SJSA1 (cell line): ENCODE measurements around the gene CXCL9. TPM values are rescaled to one million over a fixed set of nuclear protein-coding genes. Genes with fewer than 3 reads are reported as not detected.
"Not testable (repeated sequence)": the region's sequence is repeated elsewhere in the genome, so short reads cannot be mapped to it uniquely, and the experiment has no call there.

Source experiments
- DNase-seq, 2 experiments: peaks; one replicate each; pipeline ENCODE4 v3.0.0-alpha.2; 2015 to 2020; ENCODE audit warnings: low spot score in 2 of 2, low read depth in 1 of 2
- H3K27ac ChIP-seq: fragments of 250-450 bp; sonication (Bioruptor Pico); 2 replicates; pipeline ENCODE4 v1.5.1; 2020; ENCODE audit warnings: mild to moderate bottlenecking, moderate library complexity
- H3K27me3 ChIP-seq: fragments of 250-450 bp; sonication (Bioruptor Pico); replicated peaks from 2 replicates; pipeline ENCODE4 v1.5.1; 2020; ENCODE audit warnings: mild to moderate bottlenecking, moderate library complexity
- H3K36me3 ChIP-seq: fragments of 250-450 bp; sonication (Bioruptor Pico); 2 replicates; pipeline ENCODE4 v1.5.1; 2020; ENCODE audit warnings: mild to moderate bottlenecking
- H3K4me1 ChIP-seq: fragments of 250-450 bp; sonication (Bioruptor Pico); replicated peaks from 2 replicates; pipeline ENCODE4 v1.6.1; 2021; ENCODE audit warnings: mild to moderate bottlenecking
- H3K4me3 ChIP-seq: fragments of 250-450 bp; sonication (Bioruptor Pico); 2 replicates; pipeline ENCODE4 v1.5.1; 2020; ENCODE audit warnings: mild to moderate bottlenecking
- H3K9me3 ChIP-seq: fragments of 250-450 bp; sonication (Bioruptor Pico); replicated peaks from 2 replicates; pipeline ENCODE4 v1.5.1; 2020; ENCODE audit warnings: mild to moderate bottlenecking
- total RNA-seq: library from RNA; depleted of rRNA; stranded (reverse); fragments of >200 nt; shearing (Covaris generic); gene quantifications from 2 replicates; pipeline ENCODE4 v1.2.3, GENCODE V29; 2014

Gene CXCL9
- total RNA-seq, 1 experiment from 2014 or later, result not detected

GRCh38 chr4:76003035-76003434, 4.3 kb downstream of the CXCL9 start:
- no peaks in the 10 kb centered on the region for H3K36me3 ChIP-seq
- no peak overlapping the region for H3K27ac ChIP-seq
- H3K27me3 ChIP-seq, result no peaks in the 10 kb centered on the region; the same call in 1 of the 2 replicates
- no peak overlapping the region for H3K4me3 ChIP-seq
- H3K4me1 ChIP-seq, result no peaks in the 10 kb centered on the region; the same call in 1 of the 2 replicates
- no peaks in the 10 kb centered on the region for H3K9me3 ChIP-seq
- no peak for DNase-seq

- Histone ChIP-seq H3K27me3 (no peaks in the 10 kb centered on the region; the same call in 1 of the 2 replicates), H3K27ac (no peak overlapping the region), H3K4me3 (no peak overlapping the region), H3K4me1 (no peaks in the 10 kb centered on the region; the same call in 1 of the 2 replicates), H3K36me3 (no peaks in the 10 kb centered on the region), H3K9me3 (no peaks in the 10 kb centered on the region)
- no peak for DNase-seq
Observed at GRCh38 chr4:76002176-76002575, 5.1 kb downstream of the CXCL9 start.

- H3K36me3 ChIP-seq, result no peaks in the 10 kb centered on the region
Observed at GRCh38 chr4:76001700-76002099, 5.6 kb downstream of the CXCL9 start.

GRCh38 chr4:76000279-76000678, 7.0 kb downstream of the CXCL9 start:
- DNase-seq, result no peak
- H3K4me1 ChIP-seq, result no peaks in the 10 kb centered on the region; the same call in 1 of the 2 replicates
- peaks cover 1% of the 10 kb centered on the region; the same call in 1 of the 2 replicates for H3K27me3 ChIP-seq
- H3K27ac ChIP-seq, result no peak overlapping the region
- no peaks in the 10 kb centered on the region for H3K36me3 ChIP-seq
- no peaks in the 10 kb centered on the region for H3K9me3 ChIP-seq
- no peak overlapping the region for H3K4me3 ChIP-seq

More at GRCh38 chr4:76001700-76002099, 5.6 kb downstream of the CXCL9 start:
- no peak overlapping the region for H3K4me3 ChIP-seq
- no peaks in the 10 kb centered on the region; the same call in 1 of the 2 replicates for H3K4me1 ChIP-seq
- H3K9me3 ChIP-seq, result no peaks in the 10 kb centered on the region
- DNase-seq, result no peak
- H3K27ac ChIP-seq, result no peak overlapping the region
- H3K27me3 ChIP-seq, result no peaks in the 10 kb centered on the region; the same call in 1 of the 2 replicates

- not testable (repeated sequence) for DNase-seq, H3K27ac ChIP-seq, H3K9me3 ChIP-seq, H3K27me3 ChIP-seq, H3K36me3 ChIP-seq, H3K4me1 ChIP-seq, H3K4me3 ChIP-seq
Observed at GRCh38 chr4:75998525-75999147, 8.7 kb downstream of the CXCL9 start.

GRCh38 chr4:75997946-75998345, 9.4 kb downstream of the CXCL9 start:
- Histone ChIP-seq H3K27me3 (0 out of 2 replicates have a peak, but pooled peaks cover 3% of the 10 kb centered on the region), H3K27ac (no peak overlapping the region), H3K4me1 (no peaks in the 10 kb centered on the region; the same call in 1 of the 2 replicates), H3K9me3 (no peaks in the 10 kb centered on the region), H3K4me3 (no peak overlapping the region), H3K36me3 (no peaks in the 10 kb centered on the region)
- DNase-seq, result no peak

GRCh38 chr4:75997081-75997480, 10.2 kb downstream of the CXCL9 start:
- Histone ChIP-seq H3K27me3 (0 out of 2 replicates have a peak, but pooled peaks cover 4% of the 10 kb centered on the region), H3K9me3 (no peaks in the 10 kb centered on the region), H3K4me1 (no peaks in the 10 kb centered on the region; the same call in 1 of the 2 replicates), H3K27ac (no peak overlapping the region), H3K4me3 (no peak overlapping the region), H3K36me3 (no peaks in the 10 kb centered on the region)
- no peak for DNase-seq

- Histone ChIP-seq H3K4me1 (no peaks in the 10 kb centered on the region), H3K27me3 (0 out of 2 replicates have a peak, but pooled peaks cover 7% of the 10 kb centered on the region), H3K4me3 (no peak overlapping the region), H3K9me3 (no peaks in the 10 kb centered on the region), H3K36me3 (no peaks in the 10 kb centered on the region), H3K27ac (no peak overlapping the region)
- DNase-seq, result peak in 1 of 2 experiments; percentile 40
Observed at GRCh38 chr4:75995727-75996126, 11.6 kb downstream of the CXCL9 start.

- no peak overlapping the region for H3K4me3 ChIP-seq
- 0 out of 2 replicates have a peak, but pooled peaks cover 7% of the 10 kb centered on the region for H3K27me3 ChIP-seq
- H3K9me3 ChIP-seq, result no peaks in the 10 kb centered on the region
- peaks cover 15% of the 10 kb centered on the region for H3K36me3 ChIP-seq
- H3K27ac ChIP-seq, result no peak overlapping the region
- DNase-seq, result no peak
- H3K4me1 ChIP-seq, result peaks cover 12% of the 10 kb centered on the region
Observed at GRCh38 chr4:75992462-75992861, 14.8 kb downstream of the CXCL9 start.

GRCh38 chr4:75989846-75990528, 17.3 kb downstream of the CXCL9 start:
- peak overlapping the region; percentile 48 for H3K27ac ChIP-seq
- no peaks in the 10 kb centered on the region for H3K9me3 ChIP-seq
- DNase-seq, result peak in 1 of 2 experiments; percentile 22
- H3K36me3 ChIP-seq, result peaks cover 15% of the 10 kb centered on the region
- peaks cover 20% of the 10 kb centered on the region for H3K4me1 ChIP-seq
- 0 out of 2 replicates have a peak, but pooled peaks cover 4% of the 10 kb centered on the region for H3K27me3 ChIP-seq
- H3K4me3 ChIP-seq, result peak overlapping the region; percentile 69

GRCh38 chr4:75985116-75985515, 22.2 kb downstream of the CXCL9 start:
- Histone ChIP-seq H3K4me1 (peaks cover 20% of the 10 kb centered on the region), H3K9me3 (no peaks in the 10 kb centered on the region), H3K36me3 (peaks cover 39% of the 10 kb centered on the region), H3K27me3 (no peaks in the 10 kb centered on the region), H3K27ac (no peak overlapping the region), H3K4me3 (no peak overlapping the region)
- DNase-seq, result peak; percentile 10 to 46

GRCh38 chr4:75980576-75980975, 26.7 kb downstream of the CXCL9 start:
- no peak overlapping the region for H3K27ac ChIP-seq
- H3K4me1 ChIP-seq, result peaks cover 6% of the 10 kb centered on the region; the same call in 1 of the 2 replicates
- no peaks in the 10 kb centered on the region for H3K9me3 ChIP-seq
- H3K4me3 ChIP-seq, result no peak overlapping the region
- H3K36me3 ChIP-seq, result peaks cover 61% of the 10 kb centered on the region
- DNase-seq, result no peak
- H3K27me3 ChIP-seq, result no peaks in the 10 kb centered on the region

GRCh38 chr4:75976177-75976576, 31.1 kb downstream of the CXCL9 start:
- Histone ChIP-seq H3K36me3 (peaks cover 89% of the 10 kb centered on the region), H3K4me1 (no peaks in the 10 kb centered on the region)

GRCh38 chr4:75973766-75974165, 33.5 kb downstream of the CXCL9 start:
- Histone ChIP-seq H3K4me1 (no peaks in the 10 kb centered on the region), H3K4me3 (no peak overlapping the region), H3K9me3 (no peaks in the 10 kb centered on the region), H3K36me3 (peaks cover 90% of the 10 kb centered on the region), H3K27me3 (no peaks in the 10 kb centered on the region), H3K27ac (no peak overlapping the region)
- no peak for DNase-seq

More at GRCh38 chr4:75976177-75976576, 31.1 kb downstream of the CXCL9 start:
- no peak overlapping the region for H3K27ac ChIP-seq
- H3K27me3 ChIP-seq, result no peaks in the 10 kb centered on the region
- DNase-seq, result no peak
- no peak overlapping the region for H3K4me3 ChIP-seq
- H3K9me3 ChIP-seq, result no peaks in the 10 kb centered on the region
